T-helper 9 cell (primary cell): ENCODE data around the gene VGLL2.

Experiments
- DNase-seq: peaks from one replicate; pipeline ENCODE4 v3.0.0-alpha.2; 2020

Gene VGLL2

DNA sequence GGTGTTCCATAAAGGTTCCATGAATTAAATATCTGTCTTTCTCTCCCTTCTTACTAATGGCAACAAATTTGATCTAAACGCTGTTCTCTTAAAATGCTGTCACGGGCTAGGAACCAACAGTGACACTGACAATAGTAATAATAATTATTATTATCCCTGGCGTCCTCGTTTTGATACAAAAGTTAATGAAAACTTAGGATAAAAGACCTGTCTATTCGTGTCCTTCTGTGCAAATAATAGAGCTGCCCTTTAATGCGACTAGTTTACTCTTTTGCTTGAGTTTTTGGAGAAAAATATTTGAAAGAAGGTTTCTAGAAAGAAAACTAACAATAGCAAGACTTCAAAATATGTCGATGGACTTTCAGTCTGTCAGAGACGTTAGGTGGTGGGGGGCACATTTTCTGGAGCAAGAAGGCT, 4.3 kb downstream of the VGLL2 start:
- DNase-seq = no peak

DNA sequence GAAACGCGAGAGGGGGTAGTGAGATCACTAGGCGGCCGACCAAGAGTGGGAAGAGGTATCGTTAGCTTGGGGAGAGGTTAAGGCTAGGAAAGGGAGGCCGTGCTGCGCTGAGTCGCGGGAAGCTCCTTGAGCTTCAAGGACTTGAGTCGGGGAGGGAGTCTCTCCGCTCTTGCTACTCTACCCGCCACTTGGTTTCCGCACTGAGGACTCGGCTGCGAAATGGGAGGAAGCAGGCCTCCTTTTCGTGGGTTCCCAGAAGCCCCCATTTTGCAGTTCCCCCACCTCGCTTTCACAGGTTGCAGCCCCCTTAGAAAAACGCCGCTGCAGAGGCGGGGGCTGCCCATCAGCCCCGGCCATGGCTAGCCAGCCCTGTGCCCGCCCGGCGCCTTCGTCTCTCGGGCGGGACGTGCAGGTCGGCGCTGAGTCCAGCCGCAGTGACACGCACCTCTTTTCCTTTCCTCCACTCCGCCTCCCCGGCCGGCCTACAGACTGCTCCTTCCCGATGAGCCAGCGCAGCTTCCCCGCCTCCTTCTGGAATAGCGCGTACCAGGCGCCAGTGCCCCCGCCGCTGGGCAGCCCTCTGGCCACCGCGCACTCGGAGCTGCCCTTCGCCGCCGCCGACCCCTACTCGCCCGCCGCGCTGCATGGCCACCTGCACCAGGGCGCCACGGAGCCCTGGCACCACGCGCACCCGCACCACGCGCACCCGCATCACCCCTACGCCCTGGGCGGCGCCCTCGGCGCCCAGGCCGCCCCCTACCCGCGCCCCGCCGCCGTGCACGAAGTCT, 4.9 kb downstream of the VGLL2 start:
- no peak for DNase-seq

DNA sequence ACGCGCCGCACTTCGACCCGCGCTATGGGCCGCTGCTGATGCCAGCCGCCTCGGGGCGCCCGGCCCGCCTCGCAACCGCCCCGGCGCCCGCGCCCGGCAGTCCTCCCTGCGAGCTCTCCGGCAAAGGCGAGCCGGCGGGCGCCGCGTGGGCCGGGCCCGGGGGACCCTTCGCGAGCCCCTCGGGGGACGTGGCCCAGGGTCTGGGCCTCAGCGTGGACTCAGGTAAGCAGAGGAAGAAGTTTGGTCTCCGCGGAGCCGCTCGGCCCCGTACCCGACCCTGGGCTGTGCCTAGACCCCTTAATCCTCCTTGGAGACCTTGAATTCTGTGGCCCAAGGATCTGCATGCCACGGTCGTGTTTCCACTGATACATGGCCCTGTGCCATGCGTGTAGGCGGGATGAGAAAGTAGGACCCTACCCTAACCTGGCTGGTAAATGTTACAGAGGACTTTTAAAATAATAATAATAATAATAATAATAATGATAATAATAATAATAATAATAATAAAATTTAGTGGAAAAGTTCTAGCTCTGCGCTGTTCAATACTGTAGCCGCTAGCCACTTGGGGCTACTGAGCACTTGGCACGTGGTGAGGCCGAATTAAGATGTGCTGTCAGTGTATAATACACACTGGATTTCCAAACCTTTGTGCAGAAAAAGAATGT, 5.6 kb downstream of the VGLL2 start:
- DNase-seq = no peak

DNA sequence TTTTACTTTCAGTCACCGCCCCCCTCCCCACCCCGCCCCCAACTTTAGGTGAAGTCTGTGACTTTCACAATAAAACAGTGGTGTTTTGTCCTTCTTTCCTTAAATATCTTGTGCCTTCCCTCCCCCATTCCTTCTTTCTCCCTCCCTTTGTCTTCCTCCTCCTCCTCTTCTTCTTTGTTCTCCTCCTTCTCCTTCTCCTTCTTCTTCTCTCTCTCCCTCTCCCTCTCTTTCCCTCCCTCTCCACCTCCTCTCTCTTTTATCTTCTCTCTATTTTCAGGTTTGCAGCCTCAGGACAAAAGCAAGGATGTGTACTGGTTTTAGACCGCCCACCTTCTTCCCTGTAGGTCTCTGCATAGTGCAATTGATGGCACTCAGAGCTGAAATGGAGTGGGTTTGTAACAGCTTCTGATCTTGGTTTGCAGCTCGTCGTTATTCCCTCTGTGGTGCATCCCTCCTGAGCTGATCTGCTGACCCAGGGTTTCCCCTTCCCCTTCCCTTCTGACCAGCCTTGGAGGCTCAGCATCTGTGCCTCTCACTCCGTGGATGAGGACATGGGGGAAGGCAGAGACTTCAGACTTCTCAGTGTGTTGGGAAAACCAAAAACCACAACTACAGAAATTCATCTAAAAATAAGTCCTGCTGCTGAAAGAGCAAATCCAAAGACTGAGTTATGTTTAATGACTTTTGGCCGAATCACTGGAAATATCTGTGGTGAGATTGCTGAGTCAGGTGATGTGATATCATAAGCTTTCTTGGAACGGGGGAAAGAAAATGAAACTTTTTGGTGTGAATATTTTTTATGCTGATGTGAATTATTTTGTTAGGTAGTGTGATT, 6.9 kb downstream of the VGLL2 start:
- DNase-seq = no peak

DNA sequence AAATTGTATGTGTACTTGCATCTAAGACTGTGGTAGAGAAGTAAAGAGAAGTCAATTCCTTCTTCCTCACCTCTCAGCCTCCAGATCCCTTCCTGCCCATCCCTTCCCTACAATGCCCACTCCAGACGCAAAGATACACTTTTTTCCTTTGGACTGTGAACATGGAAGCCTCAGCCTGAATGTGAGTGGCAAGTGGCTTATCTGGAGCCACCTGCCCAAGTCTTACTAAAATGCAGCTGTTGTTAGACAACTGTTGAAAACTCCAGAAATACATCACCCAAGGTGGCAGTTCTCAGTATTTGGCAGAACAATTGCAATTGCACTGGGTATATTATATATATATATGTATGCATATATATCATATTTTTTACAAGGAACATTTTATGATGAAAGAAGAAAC, 7.5 kb downstream of the VGLL2 start:
- DNase-seq = no peak

DNA sequence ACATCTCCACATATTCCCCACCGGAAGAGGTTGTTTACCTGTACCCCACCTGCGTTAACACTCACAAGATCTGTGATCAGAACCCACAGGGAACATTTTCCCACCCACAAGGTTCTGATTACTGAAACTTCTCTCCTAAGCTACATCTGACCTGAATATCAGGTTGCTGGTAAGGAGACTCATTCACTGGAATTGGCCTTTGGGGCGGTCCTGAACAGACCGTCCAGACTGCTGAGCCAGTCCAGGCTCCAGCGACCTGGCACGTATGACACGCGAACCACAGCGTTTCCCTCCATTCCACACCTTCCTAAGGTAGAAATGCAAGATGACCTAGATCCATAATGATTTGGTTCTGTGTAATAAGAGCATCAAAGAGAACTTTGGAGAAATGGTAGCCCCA, 9.8 kb downstream of the VGLL2 start:
- no peak for DNase-seq

DNA sequence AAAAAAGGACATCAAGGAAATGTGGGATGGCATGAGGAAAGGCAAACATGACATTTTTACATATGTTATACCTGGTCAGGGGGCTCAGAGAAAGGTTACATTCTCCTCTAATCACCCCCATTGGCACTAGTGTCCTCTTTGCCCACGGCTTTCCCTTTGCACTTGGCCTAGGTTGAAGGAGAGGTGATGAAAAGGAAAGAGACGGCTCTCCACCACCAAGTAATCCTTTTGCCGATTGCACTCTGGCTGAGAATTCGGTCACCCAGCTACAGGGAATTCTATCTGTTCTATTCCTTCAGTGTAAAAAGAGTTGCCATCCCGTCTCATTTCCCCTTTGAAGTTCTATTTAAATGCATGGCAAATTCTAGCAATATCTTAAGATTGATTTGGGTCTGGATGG, 10.4 kb downstream of the VGLL2 start:
- DNase-seq = no peak

DNA sequence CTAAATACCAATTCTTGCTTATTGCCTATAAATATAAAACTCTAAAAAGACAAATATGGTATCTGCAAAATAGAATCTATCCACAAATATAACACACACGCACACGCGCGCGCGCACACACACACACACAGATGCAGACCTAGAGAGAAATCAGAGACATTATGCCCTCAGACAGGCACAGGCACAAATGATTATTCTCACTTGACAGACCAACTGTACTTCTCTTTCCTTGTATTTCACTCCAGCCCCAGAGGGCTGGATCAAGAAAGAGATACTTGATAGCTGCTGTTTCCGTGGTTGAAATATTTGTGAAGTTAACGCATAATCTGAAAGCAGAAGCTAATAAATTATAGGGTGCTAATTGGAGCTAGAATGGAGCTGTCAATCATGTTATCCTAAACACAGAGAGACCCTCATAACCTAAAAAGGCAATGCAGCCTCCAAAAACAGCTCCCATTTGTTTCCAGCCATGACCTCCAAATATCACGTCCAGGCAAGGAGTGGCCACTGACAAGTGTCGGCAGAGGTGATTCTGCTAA, 11.5 kb downstream of the VGLL2 start:
- DNase-seq = no peak

DNA sequence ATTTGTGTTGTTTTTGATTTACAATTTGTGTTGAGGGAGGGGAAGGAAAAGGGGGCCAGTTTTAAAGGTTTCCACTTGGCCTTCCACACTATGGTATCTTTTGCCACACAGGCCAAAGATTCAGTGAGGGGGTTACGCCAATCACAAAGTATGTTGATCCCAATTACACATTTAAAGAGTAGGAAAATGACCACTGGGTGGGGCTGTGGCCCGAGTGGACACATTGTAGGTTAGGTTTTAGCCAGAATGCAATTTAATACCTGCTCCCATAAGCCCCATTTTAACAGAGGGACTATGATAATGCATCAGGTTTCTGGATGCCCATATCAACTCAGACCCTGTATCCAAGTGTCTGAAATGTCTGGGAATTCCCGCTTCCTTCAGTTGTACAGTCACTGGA, 15.6 kb downstream of the VGLL2 start:
- DNase-seq = no peak

DNA sequence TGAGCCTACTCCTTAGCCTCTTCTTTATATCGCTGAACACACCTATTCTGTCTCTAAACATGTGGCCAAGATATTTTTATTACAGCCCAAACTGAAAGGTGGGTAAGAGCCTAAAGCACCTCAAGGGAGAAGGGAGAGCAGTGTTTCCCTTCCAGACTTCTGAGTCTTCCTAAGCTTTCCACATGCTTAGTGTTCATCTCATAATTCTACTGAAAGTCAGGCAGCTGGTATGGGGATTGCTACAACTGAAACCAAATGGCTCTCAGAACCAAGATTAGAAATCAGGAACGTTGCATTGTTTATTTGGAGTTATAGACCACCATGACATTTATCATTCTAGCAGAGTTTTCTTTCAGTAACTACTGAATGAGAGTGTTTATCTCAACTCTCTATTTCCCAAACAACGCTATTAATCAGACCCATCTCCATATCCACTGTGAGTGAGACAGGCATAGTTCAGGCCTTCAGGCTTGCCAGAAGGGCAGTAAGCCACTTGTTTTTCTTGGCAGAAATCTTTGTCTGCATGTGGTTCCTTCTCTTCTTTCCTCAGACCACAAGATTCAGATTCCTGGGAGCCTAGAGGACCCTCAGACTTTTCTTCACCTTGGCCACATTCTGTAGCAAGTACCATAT, 22.8 kb downstream of the VGLL2 start:
- no peak for DNase-seq

DNA sequence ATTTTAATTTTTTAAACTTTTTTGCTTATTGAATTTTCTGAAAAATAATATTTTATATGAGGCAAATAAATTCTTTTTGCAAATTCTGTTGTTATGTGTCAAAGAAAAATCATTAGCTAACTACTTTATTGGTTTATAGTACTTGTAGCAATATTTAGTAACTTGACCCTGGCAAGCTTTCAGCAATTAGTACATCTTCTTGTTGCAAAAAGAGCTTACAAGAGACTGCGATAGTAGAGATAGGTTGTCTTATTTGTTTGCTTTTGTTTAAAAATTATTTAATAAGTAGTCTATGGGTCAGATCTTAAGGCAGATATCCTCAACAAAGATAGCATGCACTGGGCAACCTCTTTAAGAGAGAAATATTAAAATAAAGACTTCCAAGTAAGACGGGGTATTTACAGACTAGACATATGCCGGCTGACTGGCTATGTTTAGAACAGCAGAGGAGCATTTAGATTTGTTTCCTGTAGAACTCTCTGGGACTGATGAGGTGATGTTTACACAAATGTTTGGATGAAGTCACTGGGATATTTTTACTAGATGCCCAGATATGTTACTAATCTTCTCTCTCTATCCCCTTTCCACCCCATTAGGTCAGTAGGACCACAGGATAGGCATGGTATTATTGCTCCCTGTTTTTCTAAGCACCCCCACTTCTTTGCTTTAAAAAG, 25.0 kb downstream of the VGLL2 start:
- DNase-seq = no peak

DNA sequence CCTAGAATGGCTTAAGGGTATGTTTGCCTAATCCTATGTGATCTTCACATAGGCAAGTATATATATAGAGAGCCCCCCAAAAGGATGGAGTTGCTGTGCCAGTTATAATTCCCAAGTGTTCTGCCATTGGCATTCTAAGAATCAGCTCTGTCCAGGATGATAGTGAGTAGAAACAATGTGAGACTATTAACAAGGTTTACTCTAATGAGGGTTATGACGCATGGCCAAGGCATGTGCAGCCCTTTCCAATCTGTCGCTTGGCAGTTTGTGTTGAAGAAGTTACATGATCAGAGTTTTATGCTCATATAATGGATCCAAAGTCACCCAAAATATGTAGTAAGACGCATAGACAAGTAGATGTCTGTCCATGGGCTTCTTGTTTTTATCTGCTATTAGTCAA, 33.6 kb downstream of the VGLL2 start:
- DNase-seq = no peak

DNA sequence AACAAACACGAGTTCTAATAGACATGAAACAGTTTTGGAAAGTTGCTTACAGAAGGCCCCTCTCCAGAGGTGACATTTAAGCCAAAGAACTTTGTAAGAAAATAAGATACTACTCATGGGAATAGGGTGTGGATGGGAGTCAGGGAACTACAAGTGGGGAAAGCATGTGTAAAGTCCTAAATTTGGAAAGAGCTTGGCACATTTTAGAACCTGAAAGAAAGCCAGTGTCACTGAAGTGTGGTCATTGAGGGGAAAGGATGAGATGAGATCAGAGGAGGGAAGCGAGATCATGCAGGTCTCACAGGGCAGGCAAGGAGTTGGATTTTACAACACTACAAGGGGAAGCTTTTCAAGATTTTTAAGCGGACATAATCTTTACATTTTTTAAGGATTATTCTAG, 38.0 kb downstream of the VGLL2 start:
- DNase-seq = no peak

DNA sequence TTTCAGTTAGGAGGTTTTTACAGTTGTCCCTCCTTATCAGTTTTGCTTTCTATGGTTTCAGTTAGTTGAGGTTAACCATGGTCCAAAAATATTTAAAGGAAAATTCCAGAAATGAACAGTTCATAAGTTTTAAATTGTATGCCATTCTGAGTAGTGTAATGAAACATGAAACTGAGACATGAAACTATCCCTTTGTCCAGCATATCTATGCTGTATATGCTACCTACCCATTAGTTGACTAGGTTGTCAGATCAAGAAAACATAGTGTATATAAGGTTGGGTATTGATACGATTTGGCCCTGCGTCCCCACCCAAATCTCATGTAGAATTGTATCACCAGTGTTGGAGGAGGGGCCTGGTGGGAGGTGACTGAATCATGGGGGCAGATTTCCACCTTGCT, 39.1 kb downstream of the VGLL2 start:
- no peak for DNase-seq

DNA sequence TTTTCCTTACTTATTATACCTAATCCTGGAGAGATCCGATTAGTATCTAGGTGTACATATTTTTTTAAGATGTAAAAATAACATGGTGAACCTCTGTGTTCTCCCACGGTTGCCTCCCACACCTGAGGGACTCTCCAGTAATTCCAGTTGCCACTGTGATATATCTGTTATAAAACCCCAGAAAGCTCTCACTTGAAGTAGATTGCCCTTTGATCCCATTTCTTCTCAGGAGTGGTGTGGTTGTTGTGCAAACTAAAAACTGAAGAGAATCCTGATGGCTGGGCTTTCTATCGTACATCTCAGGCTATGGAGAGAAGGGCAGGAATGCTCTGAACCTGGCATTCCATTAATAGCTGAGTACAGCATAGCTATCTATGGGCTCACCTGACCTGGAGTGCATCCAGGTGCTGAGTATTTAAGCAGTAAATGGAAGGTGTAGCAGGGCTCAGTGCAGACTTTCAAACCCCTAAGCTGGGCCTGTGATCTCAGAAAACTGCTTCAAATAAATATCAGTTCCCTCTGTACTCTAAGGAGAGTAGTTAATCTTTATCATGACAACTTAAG, 41.0 kb downstream of the VGLL2 start:
- no peak for DNase-seq

DNA sequence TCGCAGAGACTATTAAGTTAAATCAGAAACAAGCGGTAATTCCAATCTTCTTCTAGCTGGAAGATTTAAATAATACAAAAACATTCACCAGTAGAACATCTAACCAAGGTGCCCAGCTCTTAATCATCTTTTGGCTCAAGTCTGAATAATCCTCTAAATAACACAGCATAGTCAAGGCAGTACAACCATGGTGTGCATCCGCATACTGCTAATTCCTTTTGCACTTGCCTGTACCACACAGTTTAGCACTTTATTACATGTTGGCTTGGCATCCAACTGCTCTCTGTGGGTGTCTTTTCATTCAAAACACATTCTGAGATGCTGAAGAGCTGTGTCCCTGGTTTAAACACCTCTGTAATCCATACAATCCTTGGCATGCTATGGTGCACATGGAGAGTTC, 42.3 kb downstream of the VGLL2 start:
- no peak for DNase-seq

DNA sequence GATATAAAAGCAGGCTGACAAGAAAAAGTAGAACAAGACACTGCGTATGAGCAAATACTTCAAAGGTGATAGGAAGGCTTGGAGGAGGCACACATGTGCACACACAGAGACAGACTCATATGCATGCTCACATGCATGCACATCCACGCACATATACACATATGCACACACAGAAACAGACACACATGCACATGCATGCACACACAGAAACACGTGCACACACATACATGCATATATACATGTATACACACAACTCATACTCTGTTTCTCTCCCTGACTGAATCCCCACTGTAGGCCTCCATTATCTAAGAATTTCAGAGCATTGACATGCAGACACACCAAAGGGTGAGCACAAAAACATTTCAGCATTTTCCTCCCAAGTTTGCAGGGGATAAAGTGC, 43.7 kb downstream of the VGLL2 start:
- no peak for DNase-seq

DNA sequence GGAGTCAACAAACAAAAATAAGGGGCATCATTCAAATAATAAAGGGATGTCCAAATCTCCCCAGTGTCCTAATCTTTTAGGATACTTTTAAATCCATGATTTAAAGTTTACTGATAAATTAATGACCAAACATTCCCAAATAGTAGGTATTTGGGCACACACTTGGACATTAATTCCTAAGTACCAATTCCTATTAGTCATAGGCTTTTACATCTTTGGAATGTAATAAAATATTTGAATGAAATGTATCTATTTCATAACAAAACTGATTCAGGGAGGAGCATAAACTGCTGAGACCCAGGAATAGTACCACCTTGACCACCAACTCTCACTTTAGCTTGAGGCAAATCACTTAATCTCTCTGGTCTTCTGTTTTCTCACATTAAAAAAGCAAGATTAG, 44.3 kb downstream of the VGLL2 start:
- DNase-seq = no peak

DNA sequence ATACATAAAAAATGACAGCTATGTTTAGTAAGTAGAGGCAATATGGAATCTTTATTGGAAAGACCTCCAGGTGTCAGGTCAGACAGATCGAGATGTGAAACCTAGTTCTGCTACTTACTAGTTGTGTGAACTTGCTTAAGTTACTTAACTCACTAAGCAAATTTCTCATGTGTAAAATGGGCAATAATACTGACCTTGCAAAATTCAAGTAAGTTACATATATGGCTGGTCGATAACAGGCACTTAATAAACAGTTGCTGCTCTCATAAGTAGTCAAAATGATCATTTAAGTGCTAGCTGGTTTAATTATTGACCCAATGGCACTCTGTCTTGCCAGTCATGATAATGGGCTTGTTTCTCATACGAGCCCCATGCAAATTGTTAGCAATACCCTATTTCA, 46.0 kb downstream of the VGLL2 start:
- no peak for DNase-seq

DNA sequence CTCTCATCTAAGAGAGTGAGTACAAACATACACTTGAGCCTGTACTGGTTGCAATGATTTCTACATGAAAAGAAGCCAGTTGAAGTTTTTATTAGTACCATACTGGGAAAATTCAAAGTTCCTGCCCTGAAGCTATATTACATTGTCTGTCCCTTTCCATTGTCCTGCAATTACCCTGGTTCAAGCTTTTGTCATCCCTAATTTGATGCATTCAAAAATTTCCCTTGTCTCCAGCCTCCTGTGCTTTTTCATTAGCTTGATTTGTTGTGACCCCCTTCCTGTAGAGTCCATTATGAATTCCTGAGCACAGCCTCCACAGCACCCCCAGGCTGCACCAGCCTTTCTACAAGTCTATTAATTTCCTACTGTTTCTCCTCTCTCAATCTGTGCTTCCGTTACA, 46.4 kb downstream of the VGLL2 start:
- DNase-seq = no peak

DNA sequence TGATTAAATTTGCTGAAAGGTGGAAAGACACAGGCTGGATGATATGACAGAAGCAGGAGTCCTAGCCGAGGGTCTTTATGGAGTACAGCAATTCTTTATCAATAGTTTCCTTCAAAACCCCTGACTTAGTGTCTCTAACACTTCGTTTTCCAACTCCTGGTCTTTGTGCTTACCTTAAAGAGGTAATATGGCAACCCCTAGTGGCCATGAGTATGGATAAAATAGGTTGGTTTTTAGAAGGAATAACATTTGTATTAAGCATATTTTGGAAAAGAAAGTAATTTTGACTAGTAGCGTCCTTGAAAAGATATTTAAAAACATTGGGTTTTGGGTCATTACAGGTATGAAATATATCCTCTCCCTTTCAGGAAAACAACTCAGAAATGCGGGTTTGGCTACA, 51.9 kb downstream of the VGLL2 start:
- no peak for DNase-seq
